ENCODE results near the gene RCOR1. TPM values are rescaled to one million over a fixed set of nuclear protein-coding genes. Genes with fewer than 3 reads are reported as not detected.
A peak's percentile ranks its signal among the peaks of the same experiment; 100 is the strongest.

RCOR1 gene
- total RNA-seq, 1 experiment from 2014 or later: 33.6 TPM

DNA sequence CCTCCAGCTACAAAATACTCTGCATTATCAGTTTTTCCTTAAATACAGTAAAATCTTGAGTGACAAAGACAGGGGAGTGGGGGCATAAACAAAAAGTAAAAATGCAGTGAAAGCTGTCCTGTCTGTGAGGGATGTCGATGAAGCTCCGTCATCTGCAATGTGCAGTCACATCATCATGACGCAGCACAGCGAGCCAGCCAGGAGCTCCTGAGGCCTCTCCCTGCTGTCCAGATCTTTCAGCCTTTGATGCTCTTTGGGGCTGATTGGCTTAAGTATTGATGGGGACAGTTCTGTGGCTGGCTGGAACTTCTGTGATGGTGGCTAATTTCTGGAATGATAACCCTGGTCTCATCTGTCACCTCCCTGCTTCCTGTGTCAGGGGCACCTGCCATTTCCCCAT is 130.2 kb downstream of the RCOR1 start:
- Mint-ChIP-seq H3K36me3 (ENCODE audit: insufficient read depth, unreplicated experiment) (peaks cover 57% of the 10 kb centered on the region), H3K4me1 (ENCODE audit: low read depth, unreplicated experiment) (peaks cover 7% of the 10 kb centered on the region), H3K27me3 (ENCODE audit: insufficient read depth, unreplicated experiment) (no peaks in the 10 kb centered on the region), H3K27ac (ENCODE audit: unreplicated experiment) (no peak overlapping the region), H3K4me3 (ENCODE audit: unreplicated experiment) (no peak overlapping the region), H3K9me3 (ENCODE audit: unreplicated experiment) (no peaks in the 10 kb centered on the region)
- intact Hi-C loops (cut with micrococcal nuclease; ENCODE audit: unreplicated experiment): no loop called here
- no peaks in the 10 kb centered on the region for H3K9me3 ChIP-seq
- no peak overlapping the region for H3K4me3 ChIP-seq (ENCODE audit: low read depth, low read length)
- no peaks in the 10 kb centered on the region for H3K27me3 ChIP-seq (replicated peaks; ENCODE audit: control insufficient read depth, insufficient read depth, low read length)
- no peak for DNase-seq
- H3K36me3 ChIP-seq (ENCODE audit: control insufficient read depth, insufficient read depth, low read length): no peaks in the 10 kb centered on the region; the same call in 1 of the 2 replicates
- BruUV-seq (replicated peaks): no TSS peak
- CTCF ChIA-PET: no interaction called here
- POLR2A ChIA-PET: no interaction called here
- no peak for TF ChIP-seq CTCF (IDR thresholded peaks at IDR 0.05; ENCODE audit: insufficient read depth in 1 of 2, low read depth in 1 of 2, low read length in 1 of 2, severe bottlenecking in 1 of 2, unreplicated experiment in 1 of 2)
- H3K4me1 ChIP-seq: 0 out of 2 replicates have a peak, but pooled peaks cover 6% of the 10 kb centered on the region

- H3K4me3 Mint-ChIP-seq (ENCODE audit: unreplicated experiment): no peak overlapping the region
- no peak overlapping the region for H3K4me3 ChIP-seq (ENCODE audit: low read depth, low read length)
- no peaks in the 10 kb centered on the region for H3K9me3 ChIP-seq
- H3K27me3 Mint-ChIP-seq (ENCODE audit: insufficient read depth, unreplicated experiment): no peaks in the 10 kb centered on the region
- no peak overlapping the region for H3K27ac Mint-ChIP-seq (ENCODE audit: unreplicated experiment)
- CTCF ChIA-PET: no interaction called here
- intact Hi-C loops (cut with micrococcal nuclease; ENCODE audit: unreplicated experiment): no loop called here
- no peaks in the 10 kb centered on the region for H3K9me3 Mint-ChIP-seq (ENCODE audit: unreplicated experiment)
- 0 out of 2 replicates have a peak, but pooled peaks cover 6% of the 10 kb centered on the region for H3K4me1 ChIP-seq
- H3K4me1 Mint-ChIP-seq (ENCODE audit: low read depth, unreplicated experiment): peaks cover 7% of the 10 kb centered on the region
- H3K36me3 Mint-ChIP-seq (ENCODE audit: insufficient read depth, unreplicated experiment): peaks cover 55% of the 10 kb centered on the region
- POLR2A ChIA-PET: no interaction called here
- no peak for DNase-seq
- TF ChIP-seq CTCF (IDR thresholded peaks at IDR 0.05; ENCODE audit: insufficient read depth in 1 of 2, low read depth in 1 of 2, low read length in 1 of 2, severe bottlenecking in 1 of 2, unreplicated experiment in 1 of 2): no peak
- H3K27me3 ChIP-seq (replicated peaks; ENCODE audit: control insufficient read depth, insufficient read depth, low read length): no peaks in the 10 kb centered on the region
- no TSS peak for BruUV-seq (replicated peaks)
- peaks cover 4% of the 10 kb centered on the region for H3K36me3 ChIP-seq (ENCODE audit: control insufficient read depth, insufficient read depth, low read length)
Observed at GRCh38 chr14:102723650-102724049, 131.2 kb downstream of the RCOR1 start.

DNA sequence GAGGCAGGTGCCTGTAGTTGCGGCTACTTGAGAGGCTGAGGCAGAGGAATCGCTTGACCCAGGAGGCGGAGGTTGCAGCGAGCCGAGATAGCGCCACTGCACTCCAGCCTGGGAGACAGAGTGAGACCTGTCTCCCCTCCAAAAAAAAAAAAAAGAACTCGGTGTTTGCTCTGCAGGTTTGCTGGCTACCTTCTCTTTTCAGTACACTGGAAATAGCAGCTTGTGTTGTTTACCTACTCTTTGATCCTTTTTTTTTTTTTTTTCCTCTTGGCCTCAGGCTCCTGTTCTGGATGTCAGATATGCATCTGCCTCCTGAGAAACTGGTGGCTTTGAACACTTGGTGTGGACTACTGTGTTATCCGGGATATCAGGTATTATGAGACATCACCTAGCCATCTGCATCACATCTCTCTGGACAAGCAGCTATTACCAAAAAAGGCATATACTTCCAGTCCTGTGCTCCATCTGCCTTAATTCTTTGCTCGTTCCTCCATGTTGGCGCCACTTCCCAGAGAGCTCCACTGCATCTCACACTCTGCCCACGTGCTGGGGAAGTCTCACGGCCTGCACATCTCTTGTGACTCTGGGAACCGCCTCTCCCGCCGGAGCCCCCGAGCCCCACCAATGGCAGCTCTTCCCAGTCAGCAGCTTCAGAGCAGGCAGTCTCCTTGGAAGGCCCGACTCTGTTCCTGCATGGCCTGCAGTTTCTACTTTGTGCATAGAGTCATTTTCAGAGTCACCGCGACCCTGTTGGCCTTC is 133.9 kb downstream of the RCOR1 start:
- Histone ChIP-seq H3K27me3 (replicated peaks; ENCODE audit: control insufficient read depth, insufficient read depth, low read length) (no peaks in the 10 kb centered on the region), H3K9me3 (no peaks in the 10 kb centered on the region), H3K4me3 (ENCODE audit: low read depth, low read length) (no peak overlapping the region), H3K36me3 (ENCODE audit: control insufficient read depth, insufficient read depth, low read length) (peaks cover 4% of the 10 kb centered on the region), H3K4me1 (0 out of 2 replicates have a peak, but pooled peaks cover 6% of the 10 kb centered on the region)
- ChIA-PET POLR2A (interaction anchor here (0.6 kb wide), 2 partner anchors 16 to 174 kb away, joined by 6 read pairs; no protein-coding TSS in a partner anchor), CTCF (interaction anchor here (0.6 to 1.3 kb wide), 5 partner anchors 17 to 340 kb away, joined by 3 to 5 read pairs (median 4); no protein-coding TSS in a partner anchor)
- Mint-ChIP-seq H3K4me3 (ENCODE audit: unreplicated experiment) (no peak overlapping the region), H3K4me1 (ENCODE audit: low read depth, unreplicated experiment) (peaks cover 7% of the 10 kb centered on the region), H3K27ac (ENCODE audit: unreplicated experiment) (no peak overlapping the region), H3K9me3 (ENCODE audit: unreplicated experiment) (no peaks in the 10 kb centered on the region), H3K36me3 (ENCODE audit: insufficient read depth, unreplicated experiment) (peaks cover 57% of the 10 kb centered on the region), H3K27me3 (ENCODE audit: insufficient read depth, unreplicated experiment) (no peaks in the 10 kb centered on the region)
- DNase-seq: peak in 1 of 2 experiments; percentile 38
- BruUV-seq (replicated peaks): no TSS peak
- intact Hi-C loops (cut with micrococcal nuclease; ENCODE audit: unreplicated experiment): no loop called here
- TF ChIP-seq CTCF (IDR thresholded peaks at IDR 0.05; ENCODE audit: insufficient read depth in 1 of 2, low read depth in 1 of 2, low read length in 1 of 2, severe bottlenecking in 1 of 2, unreplicated experiment in 1 of 2): no peak
